ENCODE measurements around the gene TRAPPC4. TPM values are rescaled to one million over a fixed set of nuclear protein-coding genes. Genes with fewer than 3 reads are reported as not detected.
A peak's percentile ranks its signal among the peaks of the same experiment; 100 is the strongest.

TRAPPC4 gene
- total RNA-seq, 1 donor from 2014 or later, result 72.6 TPM

DNA sequence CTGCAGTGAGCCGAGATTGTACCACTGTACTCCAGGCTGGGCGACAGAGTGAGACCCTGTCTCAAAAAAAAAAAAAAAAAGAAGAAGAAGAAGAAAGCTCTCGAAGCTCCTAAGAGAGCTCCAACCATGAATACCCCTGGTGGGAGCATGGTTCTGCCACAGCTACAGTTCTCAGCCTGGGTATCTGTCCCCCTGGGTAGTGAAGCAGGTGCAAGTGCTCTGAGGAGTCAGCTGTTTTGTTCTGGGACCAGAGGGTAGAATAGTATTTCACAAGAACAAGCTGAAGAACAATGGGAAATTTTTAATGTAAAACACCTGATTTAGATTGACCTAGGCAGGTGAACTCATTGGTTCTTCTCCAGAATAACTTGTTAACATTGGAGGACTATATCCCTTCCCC, 42.7 kb downstream of the TRAPPC4 start:
- no peaks in the 10 kb centered on the region for H3K27me3 ChIP-seq (ENCODE audit: control insufficient read depth, insufficient read depth, low read length)
- TF ChIP-seq, protein P1, sequence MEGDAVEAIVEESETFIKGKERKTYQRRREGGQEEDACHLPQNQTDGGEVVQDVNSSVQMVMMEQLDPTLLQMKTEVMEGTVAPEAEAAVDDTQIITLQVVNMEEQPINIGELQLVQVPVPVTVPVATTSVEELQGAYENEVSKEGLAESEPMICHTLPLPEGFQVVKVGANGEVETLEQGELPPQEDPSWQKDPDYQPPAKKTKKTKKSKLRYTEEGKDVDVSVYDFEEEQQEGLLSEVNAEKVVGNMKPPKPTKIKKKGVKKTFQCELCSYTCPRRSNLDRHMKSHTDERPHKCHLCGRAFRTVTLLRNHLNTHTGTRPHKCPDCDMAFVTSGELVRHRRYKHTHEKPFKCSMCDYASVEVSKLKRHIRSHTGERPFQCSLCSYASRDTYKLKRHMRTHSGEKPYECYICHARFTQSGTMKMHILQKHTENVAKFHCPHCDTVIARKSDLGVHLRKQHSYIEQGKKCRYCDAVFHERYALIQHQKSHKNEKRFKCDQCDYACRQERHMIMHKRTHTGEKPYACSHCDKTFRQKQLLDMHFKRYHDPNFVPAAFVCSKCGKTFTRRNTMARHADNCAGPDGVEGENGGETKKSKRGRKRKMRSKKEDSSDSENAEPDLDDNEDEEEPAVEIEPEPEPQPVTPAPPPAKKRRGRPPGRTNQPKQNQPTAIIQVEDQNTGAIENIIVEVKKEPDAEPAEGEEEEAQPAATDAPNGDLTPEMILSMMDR (IDR thresholded peaks at IDR 0.05; ENCODE audit: insufficient read depth, low read length, poor library complexity, severe bottlenecking), result no peak
- no peak overlapping the region for H3K4me3 ChIP-seq (ENCODE audit: low read depth, low read length)
- H3K36me3 ChIP-seq (ENCODE audit: control insufficient read depth, insufficient read depth, low read length), result no peaks in the 10 kb centered on the region
- no peak for DNase-seq (ENCODE audit: low read depth)

DNA sequence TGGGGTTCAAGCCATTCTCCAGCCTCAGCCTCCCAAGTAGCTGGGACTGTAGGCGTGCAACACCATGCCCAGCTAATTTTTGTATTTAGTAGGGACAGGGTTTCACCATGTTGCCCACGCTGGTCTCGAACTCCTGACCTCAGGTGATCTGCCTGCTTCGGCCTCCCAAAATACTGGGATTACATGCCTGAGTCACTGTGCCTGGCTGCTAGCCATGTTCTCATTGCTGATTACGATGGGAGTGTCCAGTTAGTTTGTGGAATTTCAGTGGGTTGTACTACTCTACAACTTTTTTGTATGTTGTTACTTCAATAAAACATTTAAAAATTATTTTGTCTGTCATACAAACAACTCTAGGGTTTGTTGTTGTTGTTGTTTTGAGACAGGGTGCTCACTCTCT, 44.2 kb downstream of the TRAPPC4 start:
- DNase-seq (ENCODE audit: low read depth), result no peak
- no peaks in the 10 kb centered on the region for H3K27me3 ChIP-seq (ENCODE audit: control insufficient read depth, insufficient read depth, low read length)
- no peaks in the 10 kb centered on the region for H3K36me3 ChIP-seq (ENCODE audit: control insufficient read depth, insufficient read depth, low read length)
- TF ChIP-seq, protein P1 (IDR thresholded peaks at IDR 0.05; ENCODE audit: insufficient read depth, low read length, poor library complexity, severe bottlenecking), result no peak
- H3K4me3 ChIP-seq (ENCODE audit: low read depth, low read length), result no peak overlapping the region

DNA sequence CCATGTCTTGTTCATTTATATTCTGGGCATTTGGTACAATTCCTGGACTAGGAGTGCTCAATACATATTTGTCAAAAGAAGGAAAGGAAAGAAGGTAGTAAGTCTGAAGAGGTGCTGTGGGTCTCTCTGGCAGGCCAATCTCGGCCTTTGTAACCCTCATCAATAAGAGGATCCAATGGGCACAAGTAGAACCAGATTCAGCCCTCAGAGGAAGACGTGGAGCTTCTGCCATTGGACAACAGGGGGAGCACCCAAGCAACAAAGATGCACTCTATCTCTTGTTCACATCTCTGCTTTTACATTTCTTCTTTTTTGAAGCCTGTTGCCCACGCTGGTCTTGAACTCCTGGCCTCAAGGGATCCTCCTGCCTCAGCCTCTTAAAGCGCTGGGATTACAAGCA, 46.8 kb downstream of the TRAPPC4 start:
- Histone ChIP-seq H3K27me3 (ENCODE audit: control insufficient read depth, insufficient read depth, low read length) (no peaks in the 10 kb centered on the region), H3K4me3 (ENCODE audit: low read depth, low read length) (no peak overlapping the region), H3K36me3 (ENCODE audit: control insufficient read depth, insufficient read depth, low read length) (no peaks in the 10 kb centered on the region)
- TF ChIP-seq, protein P1 (IDR thresholded peaks at IDR 0.05; ENCODE audit: insufficient read depth, low read length, poor library complexity, severe bottlenecking), result peak; percentile 47
- no peak for DNase-seq (ENCODE audit: low read depth)

DNA sequence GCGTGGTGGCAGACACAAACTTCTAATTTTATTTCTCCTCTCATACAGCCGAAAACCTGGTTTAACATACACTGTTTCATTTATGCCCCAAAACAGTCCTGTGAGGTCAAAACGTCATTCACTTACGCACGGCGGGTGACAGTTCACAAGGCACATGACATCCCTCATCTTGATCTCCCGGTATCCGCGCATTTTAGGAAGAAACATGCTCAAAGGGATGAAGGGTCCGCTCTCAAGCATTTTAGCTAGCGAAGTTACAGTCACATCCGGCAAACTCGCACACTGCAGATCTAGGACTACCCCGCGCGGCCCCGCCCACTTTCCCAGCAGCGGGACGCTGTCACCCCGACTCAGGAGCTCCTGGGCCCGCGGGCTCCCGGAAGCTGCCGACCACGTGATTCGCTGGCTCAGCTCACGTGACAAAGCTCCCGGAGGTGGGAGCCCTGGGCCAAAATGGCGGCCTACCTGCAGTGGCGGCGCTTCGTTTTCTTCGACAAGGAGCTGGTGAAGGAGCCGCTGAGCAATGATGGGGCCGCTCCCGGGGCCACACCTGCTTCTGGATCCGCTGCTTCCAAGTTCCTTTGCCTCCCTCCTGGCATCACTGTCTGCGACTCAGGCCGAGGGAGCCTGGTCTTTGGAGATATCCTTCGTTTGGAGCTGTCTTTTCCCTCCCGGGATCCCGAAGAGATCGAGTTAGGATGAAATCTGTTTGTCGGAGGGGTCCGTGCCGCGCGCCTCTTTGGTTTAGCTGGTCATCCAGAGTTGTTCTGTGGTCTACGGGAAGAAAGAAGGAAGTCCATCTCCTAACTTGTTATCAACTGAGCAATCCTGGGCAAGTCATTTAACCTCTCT, 49.0 kb downstream of the TRAPPC4 start, which contains the start of gene VPS11:
TSS of gene VPS11 (plus strand) at position 448 of the 852 bp plus-strand sequence. CDS start at position 454, 6 bp downstream.
- DNase-seq (ENCODE audit: low read depth), result peak; percentile 79
- no peaks in the 10 kb centered on the region for H3K36me3 ChIP-seq (ENCODE audit: control insufficient read depth, insufficient read depth, low read length)
- peak within 1 kb of the TSS; percentile 99 for H3K4me3 ChIP-seq (ENCODE audit: low read depth, low read length)
- TF ChIP-seq, protein P1 (IDR thresholded peaks at IDR 0.05; ENCODE audit: insufficient read depth, low read length, poor library complexity, severe bottlenecking), result no peak
- H3K27me3 ChIP-seq (ENCODE audit: control insufficient read depth, insufficient read depth, low read length), result no peaks in the 10 kb centered on the region

Other genes starting within 250 kb of the TRAPPC4 start
- 77.4 and 104 TPM in 2 replicates for gene DDX6, start 227.6 kb upstream of the TRAPPC4 start, total RNA-seq
- under 0.01 and 0.14 TPM in 2 replicates for gene CXCR5, start 134.9 kb upstream of the TRAPPC4 start, total RNA-seq
- gene BCL9L, start 92.8 kb upstream of the TRAPPC4 start, total RNA-seq, result 48.3 and 51.9 TPM in 2 replicates
- gene UPK2, start 62.5 kb upstream of the TRAPPC4 start, total RNA-seq, result 0.25 TPM in 1 of 2 replicates, not detected in the other
- not detected in 2 replicates for gene FOXR1, start 47.0 kb upstream of the TRAPPC4 start, total RNA-seq
- 25.4 and 29.8 TPM in 2 replicates for gene CENATAC, start 20.6 kb upstream of the TRAPPC4 start, total RNA-seq
- 1,597 and 2,068 TPM in 2 replicates for gene RPS25, start 423 bp upstream of the TRAPPC4 start, total RNA-seq
- gene SLC37A4, start 12.1 kb downstream of the TRAPPC4 start, total RNA-seq, result 20.7 and 27.9 TPM in 2 replicates
- gene HYOU1, start 38.4 kb downstream of the TRAPPC4 start, total RNA-seq, result 280 and 303 TPM in 2 replicates
- 30.7 and 39.0 TPM in 2 replicates for gene VPS11, start 49.1 kb downstream of the TRAPPC4 start, total RNA-seq
- 27.7 and 29.7 TPM in 2 replicates for gene HMBS, start 66.1 kb downstream of the TRAPPC4 start, total RNA-seq
- 16.4 and 26.6 TPM in 2 replicates for gene DPAGT1, start 83.1 kb downstream of the TRAPPC4 start, total RNA-seq
- gene C2CD2L, start 88.6 kb downstream of the TRAPPC4 start, total RNA-seq, result 11.8 and 12.7 TPM in 2 replicates
- 25.0 and 28.8 TPM in 2 replicates for gene HINFP, start 102.8 kb downstream of the TRAPPC4 start, total RNA-seq
- 0.13 and 0.82 TPM in 2 replicates for gene ABCG4, start 130.3 kb downstream of the TRAPPC4 start, total RNA-seq
- gene NLRX1, start 150.0 kb downstream of the TRAPPC4 start, total RNA-seq, result 10.6 and 15.0 TPM in 2 replicates
- gene NHERF4, start 166.7 kb downstream of the TRAPPC4 start, total RNA-seq, result not detected in 2 replicates
- gene CBL, start 187.6 kb downstream of the TRAPPC4 start, total RNA-seq, result 22.5 and 23.7 TPM in 2 replicates

All from kidney epithelial cell (primary cell).